Measurements from ENCODE around the gene PSMB2. TPM values are rescaled to one million over a fixed set of nuclear protein-coding genes. Genes with fewer than 3 reads are reported as not detected.
"Not testable (repeated sequence)": the region's sequence is repeated elsewhere in the genome, so short reads cannot be mapped to it uniquely, and the experiment has no call there.

The PSMB2 gene
- total RNA-seq, 2 experiments from 2014 or later = 28.7 to 86.3 TPM

DNA sequence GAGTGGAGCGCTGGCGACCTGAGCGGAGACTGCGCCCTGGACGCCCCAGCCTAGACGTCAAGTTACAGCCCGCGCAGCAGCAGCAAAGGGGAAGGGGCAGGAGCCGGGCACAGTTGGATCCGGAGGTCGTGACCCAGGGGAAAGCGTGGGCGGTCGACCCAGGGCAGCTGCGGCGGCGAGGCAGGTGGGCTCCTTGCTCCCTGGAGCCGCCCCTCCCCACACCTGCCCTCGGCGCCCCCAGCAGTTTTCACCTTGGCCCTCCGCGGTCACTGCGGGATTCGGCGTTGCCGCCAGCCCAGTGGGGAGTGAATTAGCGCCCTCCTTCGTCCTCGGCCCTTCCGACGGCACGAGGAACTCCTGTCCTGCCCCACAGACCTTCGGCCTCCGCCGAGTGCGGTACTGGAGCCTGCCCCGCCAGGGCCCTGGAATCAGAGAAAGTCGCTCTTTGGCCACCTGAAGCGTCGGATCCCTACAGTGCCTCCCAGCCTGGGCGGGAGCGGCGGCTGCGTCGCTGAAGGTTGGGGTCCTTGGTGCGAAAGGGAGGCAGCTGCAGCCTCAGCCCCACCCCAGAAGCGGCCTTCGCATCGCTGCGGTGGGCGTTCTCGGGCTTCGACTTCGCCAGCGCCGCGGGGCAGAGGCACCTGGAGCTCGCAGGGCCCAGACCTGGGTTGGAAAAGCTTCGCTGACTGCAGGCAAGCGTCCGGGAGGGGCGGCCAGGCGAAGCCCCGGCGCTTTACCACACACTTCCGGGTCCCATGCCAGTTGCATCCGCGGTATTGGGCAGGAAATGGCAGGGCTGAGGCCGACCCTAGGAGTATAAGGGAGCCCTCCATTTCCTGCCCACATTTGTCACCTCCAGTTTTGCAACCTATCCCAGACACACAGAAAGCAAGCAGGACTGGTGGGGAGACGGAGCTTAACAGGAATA lies 64.0 kb downstream of the PSMB2 start:
- H2AFZ ChIP-seq (ENCODE audit: low read length) = peak overlapping the region; percentile 100
- BruUV-seq (replicated peaks) = no TSS peak
- intact Hi-C loops (cut with micrococcal nuclease; ENCODE audit: unreplicated experiment) = no loop called here
- H3K4me3 ChIP-seq (ENCODE audit: low read depth, low read length, poor library complexity, severe bottlenecking) = peak overlapping the region; percentile 69
- TF ChIP-seq, protein P1, sequence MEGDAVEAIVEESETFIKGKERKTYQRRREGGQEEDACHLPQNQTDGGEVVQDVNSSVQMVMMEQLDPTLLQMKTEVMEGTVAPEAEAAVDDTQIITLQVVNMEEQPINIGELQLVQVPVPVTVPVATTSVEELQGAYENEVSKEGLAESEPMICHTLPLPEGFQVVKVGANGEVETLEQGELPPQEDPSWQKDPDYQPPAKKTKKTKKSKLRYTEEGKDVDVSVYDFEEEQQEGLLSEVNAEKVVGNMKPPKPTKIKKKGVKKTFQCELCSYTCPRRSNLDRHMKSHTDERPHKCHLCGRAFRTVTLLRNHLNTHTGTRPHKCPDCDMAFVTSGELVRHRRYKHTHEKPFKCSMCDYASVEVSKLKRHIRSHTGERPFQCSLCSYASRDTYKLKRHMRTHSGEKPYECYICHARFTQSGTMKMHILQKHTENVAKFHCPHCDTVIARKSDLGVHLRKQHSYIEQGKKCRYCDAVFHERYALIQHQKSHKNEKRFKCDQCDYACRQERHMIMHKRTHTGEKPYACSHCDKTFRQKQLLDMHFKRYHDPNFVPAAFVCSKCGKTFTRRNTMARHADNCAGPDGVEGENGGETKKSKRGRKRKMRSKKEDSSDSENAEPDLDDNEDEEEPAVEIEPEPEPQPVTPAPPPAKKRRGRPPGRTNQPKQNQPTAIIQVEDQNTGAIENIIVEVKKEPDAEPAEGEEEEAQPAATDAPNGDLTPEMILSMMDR (conservative IDR thresholded peaks at IDR 0.05; ENCODE audit: low read length) = no peak
- no peak for TF ChIP-seq EZH2phosphoT487 (IDR thresholded peaks at IDR 0.05; ENCODE audit: borderline replicate concordance, low read depth, low read length)
- H3K4me1 ChIP-seq (ENCODE audit: insufficient read depth, low read length, poor library complexity, severe bottlenecking) = peaks cover 23% of the 10 kb centered on the region
- DNase-seq (ENCODE audit: low spot score) = peak; percentile 87
- no peaks in the 10 kb centered on the region for H3K9me2 ChIP-seq (ENCODE audit: insufficient read depth, low read length)
- H3K36me3 ChIP-seq (ENCODE audit: insufficient read depth, low read length) = no peaks in the 10 kb centered on the region
- ChIA-PET CTCF (ENCODE audit: unreplicated experiment) (interaction anchor here (0.9 kb wide), 1 partner anchor 9 kb away, joined by 3 read pairs; no protein-coding TSS in a partner anchor), POLR2A (interaction anchor here (0.5 to 1.3 kb wide), 5 partner anchors 8 to 339 kb away, joined by 3 to 4 read pairs (median 3); no protein-coding TSS in a partner anchor)
- H3K79me2 ChIP-seq (ENCODE audit: insufficient read depth, low read depth, low read length) = no peaks in the 10 kb centered on the region
- H4K20me1 ChIP-seq (ENCODE audit: insufficient read depth, low read length) = no peaks in the 10 kb centered on the region
- peak overlapping the region; percentile 86 for H3K4me2 ChIP-seq (ENCODE audit: low read length)
- peak overlapping the region; percentile 42 for H3K27ac ChIP-seq (ENCODE audit: low read depth, low read length, poor library complexity, severe bottlenecking)
- H3K9me3 ChIP-seq (ENCODE audit: low read length) = no peaks in the 10 kb centered on the region

DNA sequence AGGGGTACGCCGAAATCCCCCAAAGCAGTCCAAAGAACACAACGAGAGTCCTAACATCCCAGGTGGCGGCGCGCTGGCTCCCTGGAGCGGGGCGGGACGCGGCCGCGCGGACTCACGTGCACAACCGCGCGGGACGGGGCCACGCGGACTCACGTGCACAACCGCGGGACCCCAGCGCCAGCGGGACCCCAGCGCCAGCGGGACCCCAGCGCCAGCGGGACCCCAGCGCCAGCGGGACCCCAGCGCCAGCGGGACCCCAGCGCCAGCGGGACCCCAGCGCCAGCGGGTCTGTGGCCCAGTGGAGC lies 64.6 kb downstream of the PSMB2 start:
- CTCF ChIA-PET (ENCODE audit: unreplicated experiment); H3K9me2 ChIP-seq (ENCODE audit: insufficient read depth, low read length); H3K27ac ChIP-seq (ENCODE audit: low read depth, low read length, poor library complexity, severe bottlenecking); H3K79me2 ChIP-seq (ENCODE audit: insufficient read depth, low read depth, low read length); H3K9me3 ChIP-seq (ENCODE audit: low read length); H4K20me1 ChIP-seq (ENCODE audit: insufficient read depth, low read length); BruUV-seq (replicated peaks); DNase-seq (ENCODE audit: low spot score); H3K4me2 ChIP-seq (ENCODE audit: low read length); H3K4me3 ChIP-seq (ENCODE audit: low read depth, low read length, poor library complexity, severe bottlenecking); intact Hi-C loops (cut with micrococcal nuclease; ENCODE audit: unreplicated experiment); H2AFZ ChIP-seq (ENCODE audit: low read length); H3K36me3 ChIP-seq (ENCODE audit: insufficient read depth, low read length): not testable (repeated sequence)
- peaks cover 23% of the 10 kb centered on the region for H3K4me1 ChIP-seq (ENCODE audit: insufficient read depth, low read length, poor library complexity, severe bottlenecking)
- POLR2A ChIA-PET = interaction anchor here (0.5 kb wide), 1 partner anchor 338 kb away, joined by 3 read pairs; no protein-coding TSS in a partner anchor

DNA sequence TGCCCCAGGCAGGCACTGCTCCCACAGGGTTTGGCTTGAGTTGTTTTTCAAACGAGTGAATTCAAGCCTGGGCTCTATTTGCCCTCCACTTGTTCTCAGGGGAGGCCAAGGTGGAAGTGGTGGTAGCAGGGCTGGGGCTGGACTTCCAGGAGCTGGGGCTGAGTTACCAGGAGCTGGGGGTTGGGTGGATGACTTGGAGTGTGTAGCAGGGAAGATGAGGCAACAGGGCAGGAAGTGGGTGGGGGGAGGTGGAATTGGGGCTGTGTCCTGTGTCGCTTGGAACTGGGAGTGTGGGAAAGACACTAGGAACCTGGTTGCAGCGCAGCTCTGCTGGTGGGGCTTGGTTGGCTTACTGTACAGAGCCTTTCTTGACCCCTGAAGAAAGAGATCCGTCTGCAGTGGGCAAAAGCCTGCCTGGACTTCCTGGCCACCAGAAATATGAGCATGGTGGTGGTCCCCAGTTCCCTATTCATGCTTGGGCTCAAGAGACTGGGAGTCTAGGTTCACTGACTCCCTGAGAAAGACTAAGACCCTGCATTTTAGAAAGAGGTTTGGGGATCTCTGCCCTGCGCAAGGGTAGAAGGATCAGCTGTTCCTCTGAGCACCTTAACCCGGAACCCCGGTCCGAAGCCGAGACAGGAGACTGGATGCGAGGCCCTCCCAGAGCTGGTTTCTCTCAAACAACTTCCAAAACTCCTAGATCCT lies 65.1 kb downstream of the PSMB2 start:
- TF ChIP-seq EZH2phosphoT487 (IDR thresholded peaks at IDR 0.05; ENCODE audit: borderline replicate concordance, low read depth, low read length) = no peak
- TF ChIP-seq, protein P1 (conservative IDR thresholded peaks at IDR 0.05; ENCODE audit: low read length) = no peak
- ChIA-PET CTCF (ENCODE audit: unreplicated experiment) (no interaction called here), POLR2A (interaction anchor here (0.5 kb wide), 1 partner anchor 338 kb away, joined by 3 read pairs; no protein-coding TSS in a partner anchor)
- Histone ChIP-seq H4K20me1 (ENCODE audit: insufficient read depth, low read length) (no peaks in the 10 kb centered on the region), H3K27ac (ENCODE audit: low read depth, low read length, poor library complexity, severe bottlenecking) (no peak overlapping the region), H2AFZ (ENCODE audit: low read length) (no peak overlapping the region), H3K4me1 (ENCODE audit: insufficient read depth, low read length, poor library complexity, severe bottlenecking) (peaks cover 23% of the 10 kb centered on the region), H3K4me3 (ENCODE audit: low read depth, low read length, poor library complexity, severe bottlenecking) (no peak overlapping the region), H3K4me2 (ENCODE audit: low read length) (no peak overlapping the region), H3K79me2 (ENCODE audit: insufficient read depth, low read depth, low read length) (no peaks in the 10 kb centered on the region), H3K36me3 (ENCODE audit: insufficient read depth, low read length) (no peaks in the 10 kb centered on the region), H3K9me2 (ENCODE audit: insufficient read depth, low read length) (no peaks in the 10 kb centered on the region), H3K9me3 (ENCODE audit: low read length) (no peaks in the 10 kb centered on the region)
- no TSS peak for BruUV-seq (replicated peaks)
- intact Hi-C loops (cut with micrococcal nuclease; ENCODE audit: unreplicated experiment) = no loop called here
- no peak for DNase-seq (ENCODE audit: low spot score)
